ENCODE measurements around the gene FOXF2.

The FOXF2 gene

DNA sequence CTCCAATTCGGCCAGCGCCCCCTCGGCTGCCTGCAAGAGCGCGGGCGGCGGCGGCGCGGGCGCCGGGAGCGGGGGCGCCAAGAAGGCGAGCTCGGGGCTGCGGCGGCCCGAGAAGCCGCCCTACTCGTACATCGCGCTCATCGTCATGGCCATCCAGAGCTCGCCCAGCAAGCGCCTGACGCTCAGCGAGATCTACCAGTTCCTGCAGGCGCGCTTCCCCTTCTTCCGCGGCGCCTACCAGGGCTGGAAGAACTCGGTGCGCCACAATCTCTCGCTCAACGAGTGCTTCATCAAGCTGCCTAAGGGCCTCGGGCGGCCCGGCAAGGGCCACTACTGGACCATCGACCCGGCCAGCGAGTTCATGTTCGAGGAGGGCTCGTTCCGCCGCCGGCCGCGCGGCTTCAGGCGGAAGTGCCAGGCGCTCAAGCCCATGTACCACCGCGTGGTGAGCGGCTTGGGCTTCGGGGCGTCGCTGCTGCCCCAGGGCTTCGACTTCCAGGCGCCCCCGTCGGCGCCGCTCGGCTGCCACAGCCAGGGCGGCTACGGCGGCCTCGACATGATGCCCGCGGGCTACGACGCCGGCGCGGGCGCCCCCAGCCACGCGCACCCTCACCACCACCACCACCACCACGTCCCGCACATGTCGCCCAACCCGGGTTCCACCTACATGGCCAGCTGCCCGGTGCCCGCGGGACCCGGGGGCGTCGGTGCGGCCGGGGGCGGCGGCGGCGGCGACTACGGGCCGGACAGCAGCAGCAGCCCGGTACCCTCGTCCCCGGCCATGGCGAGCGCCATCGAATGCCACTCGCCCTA lies 963 bp downstream of the FOXF2 start:
- no peak for DNase-seq (ENCODE audit: low read depth in 1 of 2, low spot score in 1 of 2)

DNA sequence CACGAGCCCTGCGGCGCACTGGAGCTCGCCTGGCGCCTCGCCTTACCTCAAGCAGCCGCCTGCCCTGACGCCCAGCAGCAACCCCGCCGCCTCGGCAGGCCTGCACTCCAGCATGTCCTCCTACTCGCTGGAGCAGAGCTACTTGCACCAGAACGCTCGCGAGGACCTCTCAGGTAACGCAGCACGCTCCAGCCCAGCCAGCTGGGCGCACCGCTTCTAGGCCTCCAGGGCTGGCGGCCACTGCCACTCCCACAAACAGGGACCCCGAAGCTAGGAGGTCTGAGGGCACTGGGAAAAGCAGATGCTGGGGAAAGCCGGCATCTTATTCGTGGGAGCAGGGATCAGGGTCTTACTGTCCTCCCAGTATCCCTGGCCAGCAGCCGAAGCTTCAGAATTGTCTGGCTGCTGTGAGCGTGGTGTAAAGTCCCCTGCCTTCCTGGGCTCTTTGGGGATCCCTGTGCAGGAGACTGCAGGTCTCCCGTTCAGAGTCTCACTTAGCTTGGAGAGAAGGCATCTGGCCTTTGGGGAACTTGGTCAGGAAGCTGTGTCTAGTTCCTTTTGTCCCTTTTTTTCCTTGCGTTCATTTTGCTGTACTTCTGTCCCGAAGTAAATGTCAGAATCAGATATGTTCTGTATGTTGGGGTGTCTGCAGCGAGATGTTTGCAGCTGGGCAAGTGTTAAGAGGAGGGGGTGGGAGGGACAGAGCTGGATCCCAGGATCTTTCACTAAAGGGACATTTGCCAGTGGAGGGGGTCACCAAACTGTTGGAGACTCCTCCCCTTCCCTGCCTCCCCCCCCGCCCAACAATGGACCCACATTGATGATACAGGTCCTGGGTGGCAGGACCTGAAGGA lies 1.8 kb downstream of the FOXF2 start:
- DNase-seq (ENCODE audit: low read depth in 1 of 2, low spot score in 1 of 2), result no peak

DNA sequence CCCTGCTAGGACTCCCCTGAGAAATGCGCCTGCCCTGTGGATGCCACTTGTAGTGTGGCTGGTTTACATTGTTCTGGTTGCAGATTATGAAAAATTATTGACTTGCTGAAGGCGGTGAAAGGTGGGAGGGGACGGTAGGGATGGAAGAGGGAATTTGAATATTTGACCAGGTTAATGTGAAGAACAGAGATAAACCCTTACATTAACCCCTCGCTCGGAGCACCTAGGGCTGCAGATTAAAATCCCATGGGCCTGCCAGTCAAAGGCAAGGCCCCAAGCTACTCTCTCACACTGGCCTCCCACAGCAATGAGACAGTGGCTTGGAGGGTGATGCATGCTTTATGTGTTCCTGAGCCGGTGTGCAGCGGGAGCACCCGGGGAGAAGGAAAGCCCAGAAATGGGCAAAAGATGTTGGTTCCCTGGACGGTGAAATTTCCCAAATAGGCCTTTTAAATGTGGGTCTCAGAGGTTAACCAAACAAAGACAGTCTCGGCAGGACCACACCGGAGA lies 2.5 kb downstream of the FOXF2 start:
- no peak for DNase-seq (ENCODE audit: low read depth in 1 of 2, low spot score in 1 of 2)

DNA sequence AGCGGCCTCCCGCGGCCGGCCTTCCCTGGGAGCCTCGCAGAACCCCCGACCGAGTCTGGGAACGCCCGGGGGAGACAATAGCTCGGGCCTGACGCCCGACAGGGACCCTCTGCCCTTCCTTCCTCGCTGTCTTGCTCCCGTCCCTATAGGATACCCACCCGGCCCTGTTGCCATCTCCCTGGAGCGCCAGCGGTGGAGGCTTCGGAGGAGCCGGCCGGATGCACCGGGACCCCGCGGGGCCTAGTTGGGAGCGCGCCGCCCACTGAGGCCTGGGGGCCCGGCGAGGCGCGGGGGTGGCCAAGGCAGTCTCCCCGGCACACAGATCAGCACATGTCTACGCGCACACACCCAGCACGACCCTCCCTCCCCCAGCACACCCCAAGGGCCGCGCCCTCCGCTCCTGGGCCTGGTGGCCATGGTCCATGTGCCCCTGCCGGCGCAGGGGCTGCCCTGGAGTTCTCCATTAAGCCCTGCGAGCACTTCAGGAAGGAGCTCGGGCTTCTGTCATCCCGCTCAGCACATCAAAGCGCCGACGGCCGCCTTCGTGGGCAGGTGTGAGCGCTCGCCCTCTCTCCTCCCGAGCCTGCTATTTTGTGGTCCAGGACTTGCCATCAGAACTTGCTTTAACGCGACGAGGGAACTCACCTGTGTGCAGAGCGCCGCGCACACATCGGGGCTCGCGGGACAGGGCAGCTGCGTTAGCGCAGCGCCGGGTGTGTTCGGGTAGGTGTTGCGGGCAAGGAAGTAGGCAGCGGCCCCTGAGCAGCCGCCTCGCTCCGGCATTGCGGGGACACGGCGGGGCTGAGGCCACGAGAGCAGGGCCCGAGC lies 3.7 kb downstream of the FOXF2 start:
- DNase-seq (ENCODE audit: low read depth in 1 of 2, low spot score in 1 of 2), result no peak

DNA sequence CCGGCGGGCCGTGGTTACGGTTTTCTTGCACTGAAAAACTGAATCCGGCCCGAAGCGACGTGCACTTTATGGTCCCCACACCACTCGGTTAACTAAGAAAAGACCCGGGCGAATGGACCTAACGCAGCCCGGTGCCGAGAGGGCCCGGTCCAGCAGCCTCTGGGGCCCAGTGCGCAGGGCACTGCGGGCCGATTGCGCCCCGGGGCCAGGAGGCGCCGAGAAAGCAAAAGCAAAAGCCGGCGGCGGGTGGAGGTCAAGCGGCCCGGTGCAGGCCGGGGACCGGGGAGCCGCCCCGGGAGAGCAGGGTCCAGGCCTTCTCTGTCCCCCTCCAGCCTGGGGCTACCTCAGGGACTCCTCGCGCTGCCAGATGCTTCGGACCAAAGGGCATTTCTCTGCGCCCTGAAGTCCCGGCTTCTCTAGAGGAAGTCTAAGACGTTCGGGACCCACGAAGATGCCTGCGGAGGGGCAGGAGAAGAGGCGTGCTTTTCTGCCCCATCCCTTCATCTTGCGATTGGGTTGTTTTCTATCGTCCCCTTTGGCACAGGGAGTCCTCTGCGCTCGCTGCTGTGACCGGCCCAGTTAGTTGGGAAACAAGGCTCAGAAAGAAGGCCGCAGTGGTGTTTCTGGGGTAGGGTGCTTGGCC lies 4.4 kb downstream of the FOXF2 start:
- no peak for DNase-seq (ENCODE audit: low read depth in 1 of 2, low spot score in 1 of 2)

DNA sequence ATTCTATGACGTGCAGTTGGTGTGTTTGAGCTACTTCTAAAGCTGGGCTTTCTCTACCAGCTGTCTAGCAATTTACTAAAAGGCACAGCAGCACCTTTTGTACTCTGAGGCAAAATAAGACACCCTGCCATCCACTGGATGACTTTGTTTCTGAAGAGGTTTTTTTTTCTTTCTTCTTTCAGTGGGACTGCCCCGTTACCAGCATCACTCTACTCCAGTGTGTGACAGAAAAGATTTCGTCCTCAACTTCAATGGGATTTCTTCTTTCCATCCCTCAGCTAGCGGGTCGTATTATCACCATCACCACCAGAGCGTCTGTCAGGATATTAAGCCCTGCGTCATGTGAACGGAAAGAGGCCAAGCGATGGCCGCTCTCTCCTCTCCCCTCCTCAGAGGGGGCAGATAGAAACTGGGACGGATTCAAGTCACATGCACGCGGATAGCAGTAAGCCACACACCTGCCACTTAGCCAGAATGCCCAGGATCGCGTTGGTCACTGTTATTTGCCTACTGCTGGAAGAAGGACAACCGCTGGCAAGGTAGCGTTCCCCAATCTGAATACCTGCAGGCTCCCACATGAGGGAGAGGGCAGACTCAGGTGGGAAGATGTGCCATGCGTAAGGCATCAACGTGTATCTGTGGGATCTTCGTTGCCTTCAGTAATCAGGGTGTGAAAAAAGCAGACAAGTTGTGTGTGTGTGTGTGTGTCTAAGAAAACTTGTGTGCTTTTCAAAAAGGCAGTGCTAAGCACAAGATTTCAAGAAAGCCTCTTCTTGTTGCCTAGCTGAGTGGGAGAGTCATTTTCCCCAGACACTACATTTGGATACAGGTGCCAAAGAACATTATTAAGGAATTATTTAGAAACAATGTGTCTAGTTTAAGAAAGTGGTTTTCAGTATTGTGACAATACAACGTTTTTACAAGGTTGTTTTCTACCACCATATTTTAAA lies 5.4 kb downstream of the FOXF2 start:
- no peak for DNase-seq (ENCODE audit: low read depth in 1 of 2, low spot score in 1 of 2)

DNA sequence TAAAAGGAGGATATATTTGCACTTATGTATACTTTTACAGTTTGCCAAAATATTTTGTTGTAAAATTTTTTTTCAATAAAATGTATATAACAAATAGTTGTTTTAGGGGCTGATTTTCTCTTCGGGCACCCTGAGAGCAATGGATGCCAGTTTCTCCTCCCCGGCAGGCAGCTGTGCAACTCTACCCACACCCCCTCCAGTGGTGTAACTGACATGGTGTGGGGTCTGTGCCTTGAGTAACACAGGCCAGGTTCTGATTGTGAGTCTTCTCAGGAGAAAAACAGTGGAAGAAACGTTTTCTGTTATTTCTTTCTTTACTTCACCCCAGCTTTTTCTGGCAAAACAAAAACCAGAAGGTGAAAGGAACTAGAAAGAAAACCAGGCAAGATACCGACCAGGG lies 6.1 kb downstream of the FOXF2 start:
- no peak for DNase-seq (ENCODE audit: low read depth in 1 of 2, low spot score in 1 of 2)

DNA sequence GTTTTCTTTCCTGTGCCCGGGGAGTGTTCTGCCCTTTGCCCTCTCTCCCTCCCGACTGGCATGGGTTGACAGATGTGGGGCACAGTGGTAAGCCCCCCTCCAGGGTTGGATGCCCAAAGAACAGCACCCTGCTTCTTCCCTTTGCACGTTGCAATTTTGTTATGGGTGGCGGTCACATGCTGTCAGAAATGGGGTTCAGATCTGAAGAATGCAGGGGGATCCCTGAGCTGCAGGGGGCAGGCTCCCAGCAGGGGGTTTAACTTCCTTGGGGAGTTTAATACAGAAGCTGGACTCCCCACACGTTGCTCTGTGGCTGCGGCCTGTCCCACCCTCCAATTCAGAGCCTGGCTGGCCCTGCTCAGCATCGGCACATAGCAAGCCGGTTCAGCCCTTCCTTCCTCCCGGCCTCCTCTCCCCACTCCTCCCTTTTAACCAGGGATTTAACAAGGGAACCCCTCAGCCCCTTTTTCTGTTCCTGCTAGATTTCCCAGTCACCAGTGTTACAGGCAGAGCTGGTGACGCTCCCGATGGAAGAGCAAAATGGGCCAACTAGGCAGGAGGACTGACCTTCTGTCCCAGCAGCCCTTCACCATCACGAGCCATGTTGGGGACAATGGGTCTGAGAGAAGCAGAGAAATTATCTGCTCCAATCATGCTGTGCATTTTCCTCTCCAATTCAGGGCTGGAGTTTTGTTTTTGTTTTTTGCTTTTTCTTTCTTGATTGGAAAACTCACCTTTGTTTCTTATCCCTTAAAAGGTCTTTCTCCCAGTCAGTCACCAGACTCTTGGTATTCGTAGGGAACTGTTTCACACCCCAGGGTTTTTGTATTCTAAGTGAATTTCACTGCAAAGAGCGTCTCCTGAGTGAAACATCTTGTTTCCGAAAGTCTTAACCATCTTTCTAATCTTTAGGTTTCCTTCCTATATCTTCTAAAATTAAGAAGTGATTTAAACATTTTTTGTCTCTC lies 6.8 kb downstream of the FOXF2 start:
- DNase-seq (ENCODE audit: low read depth in 1 of 2, low spot score in 1 of 2), result no peak

DNA sequence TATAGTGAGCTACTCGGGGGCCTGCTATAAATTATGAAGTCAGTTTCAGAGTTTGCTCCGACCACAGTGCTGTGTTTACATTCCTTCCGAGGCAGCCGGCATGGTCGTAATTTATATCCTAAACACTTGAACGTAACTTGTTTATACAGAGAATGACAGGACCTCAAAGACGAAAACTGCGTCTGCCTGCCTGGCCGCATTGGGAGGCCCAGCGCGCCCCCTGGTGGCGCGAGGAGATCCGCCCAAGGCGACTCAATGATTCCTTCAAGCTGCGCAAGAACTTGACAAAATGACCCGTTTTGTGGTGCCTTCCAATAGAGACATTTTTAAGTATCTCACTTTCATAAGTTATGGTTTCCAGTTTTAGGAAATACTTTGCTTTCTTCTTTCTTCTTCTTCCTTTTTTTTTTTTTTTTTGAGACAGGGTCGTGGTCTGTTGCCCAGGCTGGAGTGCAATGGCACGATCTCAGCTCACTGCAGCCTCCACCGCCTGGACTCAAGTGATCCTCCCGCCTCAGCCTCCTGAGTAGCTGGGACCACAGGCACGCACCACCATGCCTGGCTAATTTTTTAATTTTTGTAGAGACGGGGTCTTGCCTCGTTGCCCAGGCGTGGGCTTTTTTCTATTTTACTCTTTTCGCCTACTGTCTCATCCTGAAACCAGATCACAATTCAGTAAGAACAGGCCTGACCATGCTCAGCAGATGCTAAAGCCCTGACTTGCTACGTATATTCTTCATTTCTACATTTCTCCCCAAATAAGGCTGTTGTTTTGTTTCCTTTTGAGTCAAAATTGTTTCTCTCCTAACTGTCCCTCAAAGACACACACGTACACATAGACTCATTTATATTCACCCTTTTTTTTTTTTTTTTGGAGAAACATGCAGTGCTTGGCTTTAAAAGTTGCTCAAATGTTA lies 7.8 kb downstream of the FOXF2 start:
- peak; percentile 34 to 68 for DNase-seq (ENCODE audit: low read depth in 1 of 2, low spot score in 1 of 2)

DNA sequence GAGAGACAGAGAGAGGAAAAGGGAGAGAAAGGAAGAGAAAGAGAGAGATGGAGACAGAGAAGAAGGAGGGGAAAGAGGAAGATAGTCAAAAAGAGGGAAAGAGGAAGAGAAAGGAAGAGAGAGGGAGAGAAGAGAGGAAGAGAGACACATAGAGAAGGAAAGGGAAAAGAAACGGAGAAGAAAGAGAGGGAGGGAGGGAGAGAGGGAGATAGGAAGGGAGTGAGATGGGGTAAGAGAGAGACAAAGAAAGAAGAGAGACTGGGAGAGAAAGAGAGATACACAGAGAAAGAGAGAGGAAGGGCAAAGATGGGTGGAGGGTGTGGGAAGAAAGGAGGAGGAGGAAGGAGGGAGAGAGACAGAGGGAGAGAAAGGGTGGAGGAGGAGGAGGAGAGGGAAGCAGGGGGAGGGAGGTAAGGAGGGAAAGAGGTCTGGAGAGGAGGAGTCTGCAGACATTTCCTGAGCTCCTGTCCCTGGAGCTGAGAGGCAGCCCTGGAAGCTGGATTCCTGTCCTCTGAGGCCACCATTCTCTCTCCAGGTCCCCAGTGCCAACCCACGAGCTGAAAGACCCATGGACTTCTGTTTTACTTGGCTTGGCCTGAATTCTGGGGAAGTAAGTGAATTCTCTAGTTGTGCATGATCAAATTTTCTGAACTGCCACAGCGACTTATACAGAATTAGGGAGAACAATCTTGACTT lies 9.9 kb downstream of the FOXF2 start:
- DNase-seq (ENCODE audit: low read depth in 1 of 2, low spot score in 1 of 2), result no peak

DNA sequence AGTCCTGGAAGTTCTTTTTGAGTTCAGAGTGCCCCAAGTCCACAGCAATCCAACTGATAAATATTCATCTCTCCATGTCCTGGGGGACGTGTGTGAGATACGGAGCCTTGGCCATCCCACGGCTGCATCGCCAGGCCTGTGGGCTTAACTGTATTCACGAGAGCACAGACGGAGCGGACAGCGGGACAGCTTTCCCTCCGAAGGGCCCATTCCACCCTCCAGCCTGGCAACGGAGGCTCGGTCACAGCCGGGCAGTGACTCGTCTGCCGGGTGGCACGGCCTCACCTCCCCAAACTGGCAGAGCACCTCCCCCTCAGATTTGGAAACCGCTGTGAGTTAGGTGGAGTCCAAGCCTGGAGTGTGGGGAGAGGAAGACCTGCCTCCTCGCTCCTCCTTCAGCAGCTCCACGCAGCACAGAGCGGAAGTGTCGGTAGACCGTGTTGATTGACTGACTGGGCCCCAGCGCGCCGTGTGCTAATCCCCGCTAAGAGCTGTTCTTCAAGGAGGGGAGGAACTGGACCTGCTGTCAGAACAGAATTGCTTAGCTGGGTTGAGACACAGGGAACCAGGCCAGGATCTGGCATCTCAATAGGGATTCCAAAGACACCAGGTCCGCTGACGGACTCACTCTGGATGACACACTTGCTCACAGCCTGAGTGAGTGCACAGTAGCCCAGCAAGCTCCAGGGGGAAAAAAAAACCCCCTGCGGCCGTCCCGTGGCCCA lies 10.9 kb downstream of the FOXF2 start:
- no peak for DNase-seq (ENCODE audit: low read depth in 1 of 2, low spot score in 1 of 2)

DNA sequence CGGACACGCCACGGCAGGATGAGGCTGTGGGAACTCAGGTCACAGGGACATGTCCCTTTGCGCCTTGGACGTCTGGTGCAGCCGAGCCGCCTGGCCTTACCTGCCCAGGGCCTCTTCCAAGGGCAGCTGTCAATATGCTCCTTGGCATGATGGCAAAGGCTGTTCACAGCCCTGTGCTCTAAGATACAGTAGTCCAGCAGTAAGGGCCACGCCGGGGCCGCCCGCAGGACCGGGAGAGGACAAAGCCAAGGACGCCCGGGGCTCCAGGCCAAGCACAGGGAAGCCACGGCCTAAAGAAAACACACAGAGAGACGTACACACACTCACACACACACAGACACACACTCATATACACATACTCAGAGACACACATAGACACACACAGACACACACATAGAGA lies 13.0 kb downstream of the FOXF2 start:
- no peak for DNase-seq (ENCODE audit: low read depth in 1 of 2, low spot score in 1 of 2)

DNA sequence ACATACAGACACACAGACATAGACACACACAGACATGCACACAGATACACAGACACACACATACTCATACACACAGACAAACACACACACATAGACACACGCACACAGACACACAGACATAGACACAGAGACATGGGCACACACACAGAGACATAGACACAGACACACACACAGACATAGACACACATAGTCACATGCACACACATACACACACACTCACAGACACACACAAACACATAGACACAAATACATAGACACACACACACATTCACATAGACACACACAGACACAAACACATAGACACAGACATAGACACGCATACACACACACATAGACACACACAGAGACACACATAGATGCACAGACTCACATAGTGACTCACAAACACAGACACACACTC lies 13.5 kb downstream of the FOXF2 start:
- no peak for DNase-seq (ENCODE audit: low read depth in 1 of 2, low spot score in 1 of 2)

DNA sequence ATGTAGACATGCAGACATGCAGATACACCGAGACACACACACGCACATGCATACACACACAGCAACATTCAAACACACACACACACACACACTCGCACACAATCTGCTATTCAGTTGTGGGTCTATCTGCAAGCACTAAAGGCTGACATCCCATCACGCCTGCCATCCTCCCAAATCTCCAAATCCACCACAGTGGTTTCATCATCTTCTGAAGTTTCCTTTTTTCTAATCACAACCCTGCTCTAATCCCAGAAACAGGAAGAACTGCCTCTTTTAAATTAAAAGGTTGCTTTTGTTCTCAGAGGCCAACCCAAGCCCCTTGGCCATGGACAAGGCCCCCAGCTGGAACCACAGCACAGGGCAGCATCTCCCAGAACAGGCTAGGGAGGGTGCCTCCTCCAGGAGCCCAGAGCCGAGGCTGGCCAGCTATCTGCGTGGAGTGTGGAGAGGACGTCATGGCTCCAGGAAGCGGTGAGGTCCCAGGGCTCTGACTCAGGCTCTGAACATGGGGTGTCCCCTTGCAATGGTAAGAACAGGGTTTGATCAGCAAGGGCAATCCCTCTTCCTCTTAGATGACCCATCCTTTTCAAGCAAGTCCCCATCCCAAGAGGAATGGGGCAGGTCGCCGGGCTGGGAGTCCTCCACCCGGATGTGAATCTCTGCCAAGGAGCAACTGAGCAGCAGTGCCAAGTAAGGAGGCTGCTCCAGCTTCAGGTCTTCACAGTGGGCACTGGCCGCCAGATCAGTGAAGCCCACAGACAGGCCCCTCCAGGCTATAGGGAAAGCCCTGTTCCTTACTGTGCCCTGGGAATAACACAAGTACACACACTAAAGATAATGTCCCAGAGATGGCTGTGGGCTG lies 14.7 kb downstream of the FOXF2 start:
- DNase-seq (ENCODE audit: low read depth in 1 of 2, low spot score in 1 of 2), result no peak

DNA sequence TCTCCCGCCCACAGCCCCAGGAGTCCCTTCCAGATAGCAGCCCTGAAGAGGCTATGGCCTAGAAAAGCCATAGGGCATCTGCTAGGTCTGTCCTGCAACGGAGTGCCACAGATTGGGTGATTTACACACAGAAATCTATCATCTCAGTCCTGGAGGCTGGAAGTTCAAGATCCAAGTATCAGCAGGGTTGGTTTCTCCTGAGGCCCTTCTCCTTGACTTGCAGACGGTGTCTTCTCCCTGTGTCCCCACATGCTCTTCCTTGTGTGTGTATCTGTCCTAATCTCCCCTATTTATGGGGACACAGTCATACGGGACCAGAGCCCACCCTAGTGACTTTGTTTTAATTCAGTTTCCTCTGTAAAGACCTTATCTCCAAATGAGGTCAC lies 15.3 kb downstream of the FOXF2 start:
- DNase-seq (ENCODE audit: low read depth in 1 of 2, low spot score in 1 of 2), result no peak
